ENCODE data around the gene GSTA4. TPM values are rescaled to one million over a fixed set of nuclear protein-coding genes. Genes with fewer than 3 reads are reported as not detected.
A peak's percentile ranks its signal among the peaks of the same experiment; 100 is the strongest.

Gene GSTA4
- total and polyA plus RNA-seq, 2 experiments from 2014 or later = 19.3 to 29.9 TPM

- Mint-ChIP-seq H3K4me3 (no peak overlapping the region), H3K27me3 (ENCODE audit: insufficient read depth, low read depth, poor library complexity) (peaks cover 1% of the 10 kb centered on the region), H3K36me3 (ENCODE audit: low read depth) (no peaks in the 10 kb centered on the region), H3K9me3 (no peaks in the 10 kb centered on the region), H3K4me1 (peaks cover 12% of the 10 kb centered on the region), H3K27ac (no peak overlapping the region)
- H3K27me3 ChIP-seq (ENCODE audit: insufficient read depth) = no peaks in the 10 kb centered on the region
- H3K4me3 ChIP-seq = no peak overlapping the region
- H2AFZ ChIP-seq = peak overlapping the region; percentile 18; the same call in 1 of the 2 replicates
- no peak for DNase-seq (ENCODE audit: low spot score)
- H3K27ac ChIP-seq (ENCODE audit: low read depth) = no peak overlapping the region
- no peak; the same call in 2 of the 3 replicates for ATAC-seq
- no peaks in the 10 kb centered on the region for H3K79me2 ChIP-seq (replicated peaks; ENCODE audit: insufficient read depth)
- TF ChIP-seq CTCF (conservative IDR thresholded peaks at IDR 0.05; ENCODE audit: low read depth in 2 of 2) (no peak), ZNF462 (CRISPR knock-in tag; IDR thresholded peaks at IDR 0.05) (no peak), ZNF114 (CRISPR knock-in tag; IDR thresholded peaks at IDR 0.05) (no peak), REST (IDR thresholded peaks at IDR 0.05; ENCODE audit: unreplicated experiment) (no peak), STAT1 (IDR thresholded peaks at IDR 0.05; ENCODE audit: unreplicated experiment) (no peak), EZH2 (IDR thresholded peaks at IDR 0.05; ENCODE audit: low read depth, unreplicated experiment) (no peak), NANOG (IDR thresholded peaks at IDR 0.05; ENCODE audit: borderline replicate concordance) (no peak), ETS1 (IDR thresholded peaks at IDR 0.05) (no peak), JUNB (IDR thresholded peaks at IDR 0.05; ENCODE audit: unreplicated experiment) (no peak), POLR2AphosphoS5 (IDR thresholded peaks at IDR 0.05; ENCODE audit: low read depth) (no peak), ZNF331 (CRISPR knock-in tag; IDR thresholded peaks at IDR 0.05; ENCODE audit: low read depth) (no peak), EZH2phosphoT487 (IDR thresholded peaks at IDR 0.05; ENCODE audit: unreplicated experiment) (no peak), CREB1 (CRISPR knock-in tag; IDR thresholded peaks at IDR 0.05; ENCODE audit: low read depth) (no peak)
- no peaks in the 10 kb centered on the region for H3F3A ChIP-seq (replicated peaks; ENCODE audit: low read depth)
- no peaks in the 10 kb centered on the region for H3K36me3 ChIP-seq (ENCODE audit: insufficient read depth)
- H4K20me1 ChIP-seq (replicated peaks; ENCODE audit: insufficient read depth) = no peaks in the 10 kb centered on the region
- H3K4me2 ChIP-seq = no peak overlapping the region
- no peaks in the 10 kb centered on the region for H3K4me1 ChIP-seq (ENCODE audit: insufficient read depth)
- H3K9me2 ChIP-seq (ENCODE audit: insufficient read depth) = no peaks in the 10 kb centered on the region
Observed at GRCh38 chr6:52976149-52976548, 18.9 kb downstream of the GSTA4 start.
